ENCODE results near the gene MIGA1. TPM values are rescaled to one million over a fixed set of nuclear protein-coding genes. Genes with fewer than 3 reads are reported as not detected.

Gene MIGA1
- polyA plus RNA-seq, 2 donors: 1.0 to 1.9 TPM

DNA sequence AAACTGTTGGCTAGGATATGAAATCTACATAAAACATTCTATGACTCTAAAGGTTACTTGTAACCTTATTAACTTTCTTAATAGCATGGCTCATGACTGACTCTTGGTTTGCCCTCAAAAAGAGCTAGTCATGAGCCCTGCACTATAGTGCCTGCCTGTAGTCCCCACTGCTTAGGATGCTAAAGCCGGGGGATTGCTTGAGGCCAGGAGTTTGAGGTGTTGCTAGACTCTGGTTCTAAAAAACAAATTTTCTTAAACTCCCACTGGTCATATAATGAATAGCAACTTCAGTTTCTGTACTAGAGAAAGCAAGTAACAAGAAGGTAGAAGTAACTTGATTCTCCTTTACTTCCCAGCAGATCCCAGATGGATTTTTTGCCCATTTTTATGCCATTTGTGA lies 93.2 kb downstream of the MIGA1 start:
- no peaks in the 10 kb centered on the region for H3K9me3 ChIP-seq (ENCODE audit: control insufficient read depth in 2 of 2, insufficient read depth in 1 of 2, low read depth in 1 of 2, low read length in 1 of 2)
- H3K27me3 ChIP-seq (ENCODE audit: control insufficient read depth in 1 of 2, insufficient read depth in 2 of 2, low read length in 2 of 2): no peaks in the 10 kb centered on the region
- no peak overlapping the region for H3K27ac ChIP-seq (ENCODE audit: low read depth in 2 of 2, low read length in 1 of 2)
- H3K36me3 ChIP-seq (ENCODE audit: control insufficient read depth in 2 of 2, insufficient read depth in 2 of 2, low read length in 1 of 2): no peaks in the 10 kb centered on the region
- H3K4me1 ChIP-seq (ENCODE audit: control insufficient read depth in 2 of 2, insufficient read depth in 2 of 2, low read length in 1 of 2): no peaks in the 10 kb centered on the region
- 97 to 100% methylated on average over 1 of the region's 1 CpG for WGBS, 2 donors
- H3K4me3 ChIP-seq (ENCODE audit: low read depth in 1 of 2, low read length in 2 of 2): no peak overlapping the region

DNA sequence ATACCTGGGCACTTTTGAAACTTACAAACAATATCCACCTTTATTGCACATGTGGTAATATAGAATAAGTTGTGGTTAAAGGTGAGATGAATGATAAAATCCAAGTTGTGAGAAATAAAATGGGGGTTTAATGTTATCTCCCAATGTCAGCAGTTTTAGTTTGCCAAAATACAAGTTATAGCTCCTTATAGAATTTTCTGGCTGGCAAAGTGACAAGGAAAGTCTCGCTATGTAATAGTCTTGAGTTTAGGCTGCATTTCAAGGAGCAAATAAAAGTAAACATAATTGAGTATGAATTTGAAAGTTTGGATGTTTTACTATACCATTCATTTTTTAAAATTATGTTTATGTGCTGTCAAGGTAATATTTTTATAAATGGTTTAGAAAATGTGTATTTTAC lies 94.0 kb downstream of the MIGA1 start:
- 95 to 98% methylated on average over 1 of the region's 1 CpG for WGBS, 2 donors
- no peak overlapping the region for H3K27ac ChIP-seq (ENCODE audit: low read depth in 2 of 2, low read length in 1 of 2)
- no peaks in the 10 kb centered on the region for H3K4me1 ChIP-seq (ENCODE audit: control insufficient read depth in 2 of 2, insufficient read depth in 2 of 2, low read length in 1 of 2)
- H3K4me3 ChIP-seq (ENCODE audit: low read depth in 1 of 2, low read length in 2 of 2): no peak overlapping the region
- no peaks in the 10 kb centered on the region for H3K27me3 ChIP-seq (ENCODE audit: control insufficient read depth in 1 of 2, insufficient read depth in 2 of 2, low read length in 2 of 2)
- H3K36me3 ChIP-seq (ENCODE audit: control insufficient read depth in 2 of 2, insufficient read depth in 2 of 2, low read length in 1 of 2): no peaks in the 10 kb centered on the region
- no peaks in the 10 kb centered on the region for H3K9me3 ChIP-seq (ENCODE audit: control insufficient read depth in 2 of 2, insufficient read depth in 1 of 2, low read depth in 1 of 2, low read length in 1 of 2)

DNA sequence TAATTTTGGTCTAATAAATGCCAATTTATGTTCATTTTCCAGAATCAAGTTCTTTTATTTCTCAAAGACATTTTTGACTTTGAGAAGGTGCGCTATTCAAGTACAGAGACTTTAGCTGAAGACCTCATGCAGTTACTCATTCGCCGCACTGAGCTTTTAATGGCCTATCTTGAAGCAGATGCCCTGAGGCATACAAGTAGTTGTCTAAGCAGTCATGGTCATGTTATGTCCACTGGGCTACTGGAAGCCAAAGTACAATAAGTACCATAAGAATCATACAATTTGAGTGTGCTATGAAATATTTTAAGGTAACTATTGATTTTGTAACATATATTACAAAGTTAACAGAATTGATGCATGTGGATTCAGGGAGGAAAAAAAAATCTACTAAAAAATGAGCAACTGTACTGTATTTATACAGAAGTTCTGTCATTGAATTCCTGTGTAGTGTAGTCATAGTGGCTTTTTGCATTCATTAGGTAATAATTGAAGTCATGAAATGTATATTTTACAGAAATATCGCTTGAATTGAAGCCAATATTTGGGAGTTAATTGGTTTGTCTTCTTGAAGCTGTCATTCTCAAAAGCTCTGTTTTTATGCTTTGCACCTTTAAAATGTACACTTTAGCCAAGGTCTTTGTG lies 95.5 kb downstream of the MIGA1 start:
- H3K9me3 ChIP-seq (ENCODE audit: control insufficient read depth in 2 of 2, insufficient read depth in 1 of 2, low read depth in 1 of 2, low read length in 1 of 2): no peaks in the 10 kb centered on the region
- H3K4me1 ChIP-seq (ENCODE audit: control insufficient read depth in 2 of 2, insufficient read depth in 2 of 2, low read length in 1 of 2): no peaks in the 10 kb centered on the region
- no peaks in the 10 kb centered on the region for H3K36me3 ChIP-seq (ENCODE audit: control insufficient read depth in 2 of 2, insufficient read depth in 2 of 2, low read length in 1 of 2)
- 96% methylated on average over 4 of the region's 4 CpGs for WGBS, 2 donors
- no peaks in the 10 kb centered on the region for H3K27me3 ChIP-seq (ENCODE audit: control insufficient read depth in 1 of 2, insufficient read depth in 2 of 2, low read length in 2 of 2)
- no peak overlapping the region for H3K27ac ChIP-seq (ENCODE audit: low read depth in 2 of 2, low read length in 1 of 2)
- H3K4me3 ChIP-seq (ENCODE audit: low read depth in 1 of 2, low read length in 2 of 2): no peak overlapping the region

DNA sequence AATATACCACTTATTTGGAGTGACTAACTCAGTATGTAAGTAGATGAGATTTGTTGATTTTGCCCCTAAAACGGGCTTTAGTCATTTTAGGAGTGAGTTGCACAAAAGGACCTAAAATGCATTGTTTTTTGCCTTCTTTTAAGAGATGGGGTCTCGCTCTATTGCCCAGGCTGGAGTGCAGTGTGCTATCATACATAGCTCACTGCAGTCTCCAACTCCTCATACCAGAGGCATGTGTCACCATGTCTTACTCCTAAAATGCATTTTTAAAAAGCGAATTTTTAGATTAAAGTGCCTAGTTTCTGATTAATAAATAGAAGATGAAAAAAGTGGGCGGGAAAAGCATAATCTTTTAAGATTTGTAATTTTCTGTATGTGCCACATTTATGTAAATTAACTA lies 97.4 kb downstream of the MIGA1 start:
- no peak overlapping the region for H3K4me3 ChIP-seq (ENCODE audit: low read depth in 1 of 2, low read length in 2 of 2)
- 93 to 95% methylated on average over 4 of the region's 4 CpGs for WGBS, 2 donors
- H3K36me3 ChIP-seq (ENCODE audit: control insufficient read depth in 2 of 2, insufficient read depth in 2 of 2, low read length in 1 of 2): no peaks in the 10 kb centered on the region

DNA sequence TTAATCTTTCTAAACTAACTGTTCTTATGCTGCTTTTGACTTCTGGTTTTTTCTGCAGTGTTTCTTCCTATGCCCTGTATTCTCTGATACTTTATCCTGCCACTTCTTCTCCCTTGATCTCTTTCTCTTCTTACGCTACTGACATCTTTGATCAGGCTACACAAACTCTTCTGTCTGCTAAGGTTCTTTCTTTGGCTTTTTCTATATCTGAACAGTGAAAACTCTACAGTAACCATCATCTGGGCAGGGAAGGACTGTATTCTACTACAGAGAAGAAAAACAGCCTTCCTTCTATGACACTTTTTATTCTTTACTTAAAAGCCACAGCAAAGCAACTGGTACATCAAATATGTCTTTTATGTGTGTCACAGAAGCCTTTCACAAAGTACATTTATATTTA lies 101.6 kb downstream of the MIGA1 start:
- Histone ChIP-seq H3K27ac (ENCODE audit: low read depth in 2 of 2, low read length in 1 of 2) (no peak overlapping the region), H3K4me3 (ENCODE audit: low read depth in 1 of 2, low read length in 2 of 2) (no peak overlapping the region), H3K27me3 (ENCODE audit: control insufficient read depth in 1 of 2, insufficient read depth in 2 of 2, low read length in 2 of 2) (no peaks in the 10 kb centered on the region), H3K4me1 (ENCODE audit: control insufficient read depth in 2 of 2, insufficient read depth in 2 of 2, low read length in 1 of 2) (no peaks in the 10 kb centered on the region), H3K36me3 (ENCODE audit: control insufficient read depth in 2 of 2, insufficient read depth in 2 of 2, low read length in 1 of 2) (no peaks in the 10 kb centered on the region), H3K9me3 (ENCODE audit: control insufficient read depth in 2 of 2, insufficient read depth in 1 of 2, low read depth in 1 of 2, low read length in 1 of 2) (no peaks in the 10 kb centered on the region)
- 97 to 100% methylated on average over 1 of the region's 1 CpG for WGBS, 2 donors

More for the DNA sequence above, 97.4 kb downstream of the MIGA1 start:
- Histone ChIP-seq H3K9me3 (ENCODE audit: control insufficient read depth in 2 of 2, insufficient read depth in 1 of 2, low read depth in 1 of 2, low read length in 1 of 2) (no peaks in the 10 kb centered on the region), H3K4me1 (ENCODE audit: control insufficient read depth in 2 of 2, insufficient read depth in 2 of 2, low read length in 1 of 2) (no peaks in the 10 kb centered on the region), H3K27me3 (ENCODE audit: control insufficient read depth in 1 of 2, insufficient read depth in 2 of 2, low read length in 2 of 2) (no peaks in the 10 kb centered on the region), H3K27ac (ENCODE audit: low read depth in 2 of 2, low read length in 1 of 2) (no peak overlapping the region)

DNA sequence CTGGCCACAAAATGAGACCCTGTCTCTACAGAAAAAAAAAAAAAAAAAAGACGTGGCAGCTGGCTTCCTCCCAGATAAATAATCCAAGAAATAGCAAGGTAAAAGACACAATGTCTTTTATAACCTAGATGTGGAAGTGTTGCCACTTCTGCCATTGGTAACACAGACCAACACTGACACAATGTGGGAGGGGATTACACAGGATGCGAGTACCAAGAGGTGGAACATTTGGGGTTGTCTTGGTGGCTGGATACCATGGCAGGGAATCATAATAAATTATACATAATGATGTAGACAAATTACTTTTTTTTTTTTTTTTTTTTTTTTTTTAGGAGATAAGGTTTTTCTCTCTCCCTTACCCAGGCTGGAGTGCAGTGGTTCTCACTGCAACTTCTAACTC lies 103.0 kb downstream of the MIGA1 start:
- Histone ChIP-seq H3K27me3 (ENCODE audit: control insufficient read depth in 1 of 2, insufficient read depth in 2 of 2, low read length in 2 of 2) (no peaks in the 10 kb centered on the region), H3K9me3 (ENCODE audit: control insufficient read depth in 2 of 2, insufficient read depth in 1 of 2, low read depth in 1 of 2, low read length in 1 of 2) (no peaks in the 10 kb centered on the region), H3K27ac (ENCODE audit: low read depth in 2 of 2, low read length in 1 of 2) (no peak overlapping the region), H3K36me3 (ENCODE audit: control insufficient read depth in 2 of 2, insufficient read depth in 2 of 2, low read length in 1 of 2) (no peaks in the 10 kb centered on the region), H3K4me1 (ENCODE audit: control insufficient read depth in 2 of 2, insufficient read depth in 2 of 2, low read length in 1 of 2) (no peaks in the 10 kb centered on the region), H3K4me3 (ENCODE audit: low read depth in 1 of 2, low read length in 2 of 2) (no peak overlapping the region)
- 64 to 71% methylated on average over 2 of the region's 2 CpGs for WGBS, 2 donors

DNA sequence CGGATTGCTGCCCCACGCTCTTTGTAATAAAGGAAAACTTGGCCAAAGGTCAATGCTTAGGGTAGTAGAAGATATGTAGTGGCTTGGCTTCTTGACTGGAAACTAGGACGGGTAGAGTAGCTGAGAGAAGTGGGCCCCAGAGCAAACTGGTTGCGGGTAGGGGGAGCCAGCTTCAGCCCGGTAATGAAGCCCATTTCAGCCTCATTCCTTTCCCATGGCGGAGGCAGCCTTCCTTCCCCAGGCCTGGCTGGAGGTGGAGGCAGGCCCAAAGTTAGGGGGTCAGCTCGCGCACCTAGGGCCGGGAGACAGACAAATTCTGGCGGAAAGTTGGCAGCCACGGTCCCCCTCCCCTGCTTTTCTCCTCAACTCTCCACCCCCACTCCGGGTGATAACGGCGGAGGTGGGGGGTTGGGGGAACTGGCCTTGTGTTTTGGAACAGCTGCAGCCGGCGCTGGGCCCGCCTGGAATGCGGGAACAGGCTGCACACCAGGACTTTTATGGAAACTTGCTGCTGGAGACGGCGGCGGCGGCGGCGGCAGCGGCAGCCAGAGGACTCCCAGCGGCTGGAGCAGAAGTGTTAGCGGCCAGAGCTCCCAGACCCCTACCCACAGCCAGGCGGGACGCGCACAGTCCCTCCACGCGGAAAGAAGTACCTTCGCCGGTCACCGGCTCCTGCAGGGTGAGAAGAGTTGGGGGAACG lies 108.8 kb downstream of the MIGA1 start, which contains the start of gene NEXN:
Gene NEXN (plus strand): TSS at position 544 of the 700 bp plus-strand sequence. CDS start 27,483 bp downstream, outside the sequence.
- H3K4me1 ChIP-seq (ENCODE audit: control insufficient read depth in 2 of 2, insufficient read depth in 2 of 2, low read length in 1 of 2): no peaks in the 10 kb centered on the region
- no peaks in the 10 kb centered on the region for H3K27me3 ChIP-seq (ENCODE audit: control insufficient read depth in 1 of 2, insufficient read depth in 2 of 2, low read length in 2 of 2)
- no peaks in the 10 kb centered on the region for H3K36me3 ChIP-seq (ENCODE audit: control insufficient read depth in 2 of 2, insufficient read depth in 2 of 2, low read length in 1 of 2)
- 9 to 11% methylated on average over 33 to 36 of the region's 36 CpGs for WGBS, 2 donors
- peak within 1 kb of the TSS; percentile 81 to 83 for H3K27ac ChIP-seq (ENCODE audit: low read depth in 2 of 2, low read length in 1 of 2)
- no peaks in the 10 kb centered on the region for H3K9me3 ChIP-seq (ENCODE audit: control insufficient read depth in 2 of 2, insufficient read depth in 1 of 2, low read depth in 1 of 2, low read length in 1 of 2)
- H3K4me3 ChIP-seq (ENCODE audit: low read depth in 1 of 2, low read length in 2 of 2): peak within 1 kb of the TSS; percentile 61 to 67

DNA sequence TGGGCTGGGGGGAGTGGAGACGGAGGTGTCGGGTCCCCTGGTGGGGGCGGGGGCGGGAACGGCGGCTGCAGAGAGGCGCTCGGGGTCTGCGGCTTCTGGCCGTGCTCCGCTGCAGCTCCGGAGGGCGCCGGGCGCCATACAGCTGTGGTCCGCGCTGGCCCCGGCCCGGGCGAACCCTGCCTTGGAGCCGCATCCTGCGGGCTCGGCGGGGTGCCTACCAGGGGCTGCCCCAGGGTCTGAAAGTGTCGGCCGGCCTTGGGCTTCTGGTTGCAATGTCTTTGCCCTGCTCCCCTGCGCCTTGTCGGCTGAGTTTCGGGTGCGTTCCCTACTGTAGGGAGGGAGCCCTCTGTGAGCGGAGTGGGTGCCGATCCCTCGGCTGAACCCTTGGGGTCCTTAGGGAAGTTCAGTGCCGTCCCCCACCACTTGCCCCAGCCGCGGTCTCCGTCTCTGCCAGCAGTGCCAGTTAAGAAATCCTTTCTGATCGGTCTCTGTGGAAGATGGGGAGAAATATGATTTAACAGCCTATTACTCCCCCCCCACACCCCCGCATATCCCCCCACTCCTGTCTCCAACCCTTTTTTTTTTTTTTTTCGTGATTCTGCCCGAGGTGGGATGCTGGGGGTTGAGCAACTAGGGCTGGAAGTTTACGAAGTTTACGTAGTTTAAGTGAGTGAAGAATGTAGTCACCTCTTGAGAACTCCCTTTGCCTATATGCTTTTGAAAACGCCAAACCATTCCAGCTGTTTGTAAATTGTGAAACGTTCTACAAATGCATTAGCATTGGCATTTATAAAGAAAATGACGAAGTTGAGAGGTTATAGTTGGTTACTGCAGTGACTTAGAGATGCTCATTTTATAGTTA lies 109.6 kb downstream of the MIGA1 start:
- Histone ChIP-seq H3K4me1 (ENCODE audit: control insufficient read depth in 2 of 2, insufficient read depth in 2 of 2, low read length in 1 of 2) (no peaks in the 10 kb centered on the region), H3K27me3 (ENCODE audit: control insufficient read depth in 1 of 2, insufficient read depth in 2 of 2, low read length in 2 of 2) (no peaks in the 10 kb centered on the region), H3K9me3 (ENCODE audit: control insufficient read depth in 2 of 2, insufficient read depth in 1 of 2, low read depth in 1 of 2, low read length in 1 of 2) (no peaks in the 10 kb centered on the region), H3K4me3 (ENCODE audit: low read depth in 1 of 2, low read length in 2 of 2) (peak overlapping the region; percentile 61 to 67), H3K27ac (ENCODE audit: low read depth in 2 of 2, low read length in 1 of 2) (peak overlapping the region; percentile 81), H3K36me3 (ENCODE audit: control insufficient read depth in 2 of 2, insufficient read depth in 2 of 2, low read length in 1 of 2) (no peaks in the 10 kb centered on the region)
- 2 to 3% methylated on average over 43 to 46 of the region's 46 CpGs for WGBS, 2 donors

DNA sequence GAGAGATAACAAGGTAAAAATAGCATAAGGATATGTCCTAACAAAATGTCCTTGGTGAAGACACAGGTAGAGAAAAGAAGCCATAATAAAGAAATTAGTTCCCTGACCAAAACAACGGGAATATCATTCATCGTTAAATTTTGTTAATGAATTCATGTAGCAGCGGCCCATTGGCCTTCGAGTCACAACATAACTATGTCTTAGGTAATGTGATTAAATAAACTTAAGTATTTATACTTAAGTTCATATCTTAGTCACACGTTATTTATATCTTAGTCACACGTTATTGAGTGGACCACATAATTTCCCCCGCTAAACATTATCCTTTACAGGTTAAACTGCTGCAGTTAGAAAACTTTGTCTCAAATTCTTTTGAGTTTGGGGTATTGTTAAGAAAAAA lies 110.2 kb downstream of the MIGA1 start:
- no peaks in the 10 kb centered on the region for H3K27me3 ChIP-seq (ENCODE audit: control insufficient read depth in 1 of 2, insufficient read depth in 2 of 2, low read length in 2 of 2)
- peak overlapping the region in 1 of 2 donors; percentile 67 for H3K4me3 ChIP-seq (ENCODE audit: low read depth in 1 of 2, low read length in 2 of 2)
- no peaks in the 10 kb centered on the region for H3K36me3 ChIP-seq (ENCODE audit: control insufficient read depth in 2 of 2, insufficient read depth in 2 of 2, low read length in 1 of 2)
- no peaks in the 10 kb centered on the region for H3K9me3 ChIP-seq (ENCODE audit: control insufficient read depth in 2 of 2, insufficient read depth in 1 of 2, low read depth in 1 of 2, low read length in 1 of 2)
- H3K4me1 ChIP-seq (ENCODE audit: control insufficient read depth in 2 of 2, insufficient read depth in 2 of 2, low read length in 1 of 2): no peaks in the 10 kb centered on the region
- WGBS, 2 donors: 50 to 55% methylated on average over 7 of the region's 7 CpGs
- H3K27ac ChIP-seq (ENCODE audit: low read depth in 2 of 2, low read length in 1 of 2): no peak overlapping the region
